Measurements from ENCODE around the gene LDHAL6A. TPM values are rescaled to one million over a fixed set of nuclear protein-coding genes. Genes with fewer than 3 reads are reported as not detected.
A peak's percentile ranks its signal among the peaks of the same experiment; 100 is the strongest.

The LDHAL6A gene
- total RNA-seq (2014; rRNA removed; shearing (Covaris generic)) = not detected in 2 replicates

GRCh38 chr11:18455686-18456372 is at the start of gene LDHAL6A:
LDHAL6A (plus strand) TSS chr11:18455856; CDS start chr11:18456681, 825 bp downstream.
- no peak for DNase-seq (ENCODE audit: low read depth)

- DNase-seq (ENCODE audit: low read depth) = peak; percentile 76
Observed at GRCh38 chr11:18407400-18407799, 48.3 kb upstream of the LDHAL6A start.

GRCh38 chr11:18408558-18409291 is 46.9 kb upstream of the LDHAL6A start:
- DNase-seq (ENCODE audit: low read depth) = peak; percentile 63

- no peak for DNase-seq (ENCODE audit: low read depth)
Observed at GRCh38 chr11:18416459-18416858, 39.2 kb upstream of the LDHAL6A start.

- no peak for DNase-seq (ENCODE audit: low read depth)
Observed at GRCh38 chr11:18419040-18419439, 36.6 kb upstream of the LDHAL6A start.

GRCh38 chr11:18420067-18420466 is 35.6 kb upstream of the LDHAL6A start:
- DNase-seq (ENCODE audit: low read depth) = no peak

- no peak for DNase-seq (ENCODE audit: low read depth)
Observed at GRCh38 chr11:18427240-18427639, 28.4 kb upstream of the LDHAL6A start.

GRCh38 chr11:18429332-18429731 is 26.3 kb upstream of the LDHAL6A start:
- no peak for DNase-seq (ENCODE audit: low read depth)

GRCh38 chr11:18438691-18439090 is 17.0 kb upstream of the LDHAL6A start:
- DNase-seq (ENCODE audit: low read depth) = no peak

GRCh38 chr11:18449251-18449650 is 6.4 kb upstream of the LDHAL6A start:
- DNase-seq (ENCODE audit: low read depth) = no peak

- DNase-seq (ENCODE audit: low read depth) = peak; percentile 76
Observed at GRCh38 chr11:18452927-18453326, 2.7 kb upstream of the LDHAL6A start.

GRCh38 chr11:18457450-18457849 is 1.8 kb downstream of the LDHAL6A start:
- DNase-seq (ENCODE audit: low read depth) = peak; percentile 84

- DNase-seq (ENCODE audit: low read depth) = no peak
Observed at GRCh38 chr11:18459634-18460033, 4.0 kb downstream of the LDHAL6A start.

GRCh38 chr11:18461909-18462308 is 6.3 kb downstream of the LDHAL6A start:
- no peak for DNase-seq (ENCODE audit: low read depth)

- DNase-seq (ENCODE audit: low read depth) = no peak
Observed at GRCh38 chr11:18463439-18463838, 7.8 kb downstream of the LDHAL6A start.

GRCh38 chr11:18466402-18466801 is 10.7 kb downstream of the LDHAL6A start:
- DNase-seq (ENCODE audit: low read depth) = no peak

GRCh38 chr11:18468059-18468458 is 12.4 kb downstream of the LDHAL6A start:
- no peak for DNase-seq (ENCODE audit: low read depth)

- no peak for DNase-seq (ENCODE audit: low read depth)
Observed at GRCh38 chr11:18468961-18469360, 13.3 kb downstream of the LDHAL6A start.

- no peak for DNase-seq (ENCODE audit: low read depth)
Observed at GRCh38 chr11:18471995-18472394, 16.3 kb downstream of the LDHAL6A start.

- DNase-seq (ENCODE audit: low read depth) = no peak
Observed at GRCh38 chr11:18472587-18472986, 16.9 kb downstream of the LDHAL6A start.

- DNase-seq (ENCODE audit: low read depth) = no peak
Observed at GRCh38 chr11:18479063-18479462, 23.4 kb downstream of the LDHAL6A start.

GRCh38 chr11:18485913-18486528 is 30.4 kb downstream of the LDHAL6A start:
- DNase-seq (ENCODE audit: low read depth) = no peak

- DNase-seq (ENCODE audit: low read depth) = no peak
Observed at GRCh38 chr11:18490319-18490718, 34.7 kb downstream of the LDHAL6A start.
